NCI-H526 treated with DMSO at 0.1 percent for 48 hours (cell line): ENCODE results near the gene PHKB.

Experiments
- DNase-seq: peaks from one replicate; lab custom pipeline; 2025; lab: John Stamatoyannopoulos, UW

Gene PHKB

DNA sequence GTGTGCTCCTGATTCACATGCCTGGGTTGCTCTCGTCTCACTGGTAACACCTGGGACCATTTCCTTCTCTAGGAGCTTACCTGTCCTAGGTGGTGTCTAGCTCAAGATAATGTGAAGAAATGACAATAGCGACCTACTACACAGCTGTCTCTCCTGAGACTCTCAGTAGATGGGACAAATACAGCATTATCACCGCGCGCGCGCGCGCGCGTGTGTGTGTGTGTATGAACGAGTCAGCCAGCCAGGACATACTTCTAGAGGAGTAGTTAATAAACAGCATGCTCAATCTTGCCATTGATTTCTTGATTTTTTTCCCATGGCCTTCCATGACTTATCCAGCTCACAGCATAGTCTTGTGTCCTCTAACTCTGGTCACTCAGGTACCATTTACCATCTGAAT, 268.6 kb downstream of the PHKB start:
- DNase-seq = no peak

DNA sequence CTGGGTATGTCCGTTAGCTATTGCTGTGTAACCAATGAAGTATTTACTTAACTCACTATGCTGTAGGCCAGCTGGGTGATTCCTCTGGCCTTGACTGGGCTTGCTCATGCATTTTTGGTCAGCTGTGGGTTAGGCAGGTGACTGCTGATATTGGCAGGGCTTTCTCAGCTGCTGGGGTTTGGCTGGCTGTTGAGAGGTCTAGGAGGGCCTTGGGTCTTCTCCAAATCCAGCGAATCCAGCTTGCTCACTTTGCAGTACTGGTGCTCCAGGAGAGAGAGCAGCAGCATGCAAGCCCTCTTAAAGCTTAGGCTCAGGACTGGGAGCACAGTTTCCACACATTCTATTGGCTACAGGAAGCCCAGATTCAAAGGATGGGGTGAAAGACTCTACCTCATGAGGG, 270.1 kb downstream of the PHKB start:
- no peak for DNase-seq

- DNase-seq = no peak
These were observed 271.0 kb downstream of the PHKB start for GRCh38 chr16:47732122-47732521.

GRCh38 chr16:47732523-47733111, 271.5 kb downstream of the PHKB start:
- no peak for DNase-seq

- no peak for DNase-seq
These were observed 273.1 kb downstream of the PHKB start for GRCh38 chr16:47734081-47734857.

GRCh38 chr16:47734987-47735594, 274.0 kb downstream of the PHKB start:
- no peak for DNase-seq

DNA sequence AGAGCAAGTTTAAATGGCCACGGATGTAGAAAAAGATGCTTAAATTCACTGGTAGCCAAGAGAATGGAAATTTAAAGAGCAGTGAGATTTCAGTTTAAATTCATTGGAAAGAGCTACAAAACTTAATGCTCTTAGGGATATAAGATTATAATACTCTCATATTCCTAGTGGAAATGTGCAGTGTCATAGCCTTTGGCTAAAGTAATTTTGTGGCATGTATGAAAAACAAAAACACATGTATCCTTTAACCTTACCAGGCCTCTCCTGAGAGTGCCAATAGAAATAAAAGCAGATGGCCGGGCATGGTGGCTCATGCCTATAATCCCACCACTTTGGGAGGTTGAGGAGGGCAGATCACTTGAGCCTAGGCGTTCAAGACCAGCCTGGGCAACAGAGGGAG, 289.2 kb downstream of the PHKB start:
- no peak for DNase-seq
